GM23338 (cell line): ENCODE data around the gene PRSS33. TPM values are rescaled to one million over a fixed set of nuclear protein-coding genes. Genes with fewer than 3 reads are reported as not detected.

Experiments
- ATAC-seq: fragments of 200-7000 bp; cut with Tn5 transposase; 3 replicates; pipeline ENCODE4 v1.9.1; 2020
- DNase-seq: peaks from one replicate; pipeline ENCODE4 v3.0.0-alpha.2; 2015; ENCODE audit warnings: low spot score
- H2AFZ ChIP-seq: fragments of 200-600 bp; sonication (generic); 2 replicates; pipeline ENCODE4 v1.8.0; 2016; ENCODE audit warnings: antibody characterized with exemption, mild to moderate bottlenecking, moderate library complexity
- H3F3A ChIP-seq: fragments of 200-600 bp; sonication (generic); replicated peaks from 2 replicates; pipeline ENCODE4 v1.8.0; 2017; ENCODE audit warnings: antibody characterized with exemption, mixed run types, low read depth
- H3K27ac ChIP-seq: fragments of 200-600 bp; sonication (generic); 2 replicates; pipeline ENCODE4 v1.6.1; 2016; ENCODE audit warnings: low read depth
- H3K27me3 ChIP-seq: fragments of 200-600 bp; sonication (generic); 2 replicates; pipeline ENCODE4 v1.8.0; 2016; ENCODE audit warnings: mild to moderate bottlenecking, mixed run types, moderate library complexity; ENCODE audit not compliant: insufficient read depth
- H3K36me3 ChIP-seq: fragments of 200-600 bp; sonication (generic); 2 replicates; pipeline ENCODE4 v1.8.0; 2016; ENCODE audit warnings: mild to moderate bottlenecking; ENCODE audit not compliant: insufficient read depth
- H3K4me1 ChIP-seq: fragments of 200-600 bp; sonication (generic); 2 replicates; pipeline ENCODE4 v1.8.0; 2016; ENCODE audit warnings: mild to moderate bottlenecking, moderate library complexity; ENCODE audit not compliant: insufficient read depth
- H3K4me2 ChIP-seq: fragments of 200-600 bp; sonication (generic); 2 replicates; pipeline ENCODE4 v1.7.1; 2017; ENCODE audit warnings: mixed run types
- H3K4me3 ChIP-seq: fragments of 200-600 bp; sonication (generic); 2 replicates; pipeline ENCODE4 v1.6.1; 2016; ENCODE audit warnings: mixed run types
- H3K79me2 ChIP-seq: fragments of 200-600 bp; sonication (generic); replicated peaks from 2 replicates; pipeline ENCODE4 v1.8.0; 2017; ENCODE audit warnings: mild to moderate bottlenecking; ENCODE audit not compliant: insufficient read depth
- H3K9me2 ChIP-seq: fragments of 200-600 bp; sonication (generic); 2 replicates; pipeline ENCODE4 v1.8.0; 2017; ENCODE audit not compliant: insufficient read depth
- H4K20me1 ChIP-seq: fragments of 200-600 bp; sonication (generic); replicated peaks from 2 replicates; pipeline ENCODE4 v1.8.0; 2017; ENCODE audit warnings: mild to moderate bottlenecking; ENCODE audit not compliant: insufficient read depth
- H3K27ac Mint-ChIP-seq: 2 replicates; pipeline ENCODE4 v1.8.0; 2020; ENCODE audit warnings: inconsistent platforms, mild to moderate bottlenecking, moderate library complexity, mixed read lengths
- H3K27me3 Mint-ChIP-seq: 3 replicates; pipeline ENCODE4 v1.8.0; 2022; ENCODE audit warnings: low read depth, mild to moderate bottlenecking, moderate library complexity, mixed read lengths, inconsistent platforms; ENCODE audit not compliant: insufficient read depth, poor library complexity
- H3K36me3 Mint-ChIP-seq: 3 replicates; pipeline ENCODE4 v1.8.0; 2021; ENCODE audit warnings: low read depth, mild to moderate bottlenecking, inconsistent platforms, moderate library complexity, mixed read lengths
- H3K4me1 Mint-ChIP-seq: 3 replicates; pipeline ENCODE4 v1.8.0; 2020; ENCODE audit warnings: mild to moderate bottlenecking, inconsistent platforms, mixed read lengths
- H3K4me3 Mint-ChIP-seq: 3 replicates; pipeline ENCODE4 v1.8.0; 2021; ENCODE audit warnings: moderate library complexity, mild to moderate bottlenecking, inconsistent platforms, mixed read lengths
- H3K9me3 Mint-ChIP-seq: 3 replicates; pipeline ENCODE4 v1.8.0; 2020; ENCODE audit warnings: moderate library complexity, mild to moderate bottlenecking, inconsistent platforms, mixed read lengths
- CREB1 ChIP-seq: fragments of 250-450 bp; sonication (Bioruptor Pico); IDR thresholded peaks from 2 replicates; pipeline ENCODE4 v1.5.0; 2020; ENCODE audit warnings: low read depth, mild to moderate bottlenecking, moderate library complexity
- CTCF ChIP-seq, 2 experiments: fragments of 200-600 bp in 1 of 2; sonication (generic) in 1 of 2; conservative IDR thresholded peaks; 2 replicates each; pipeline versions ENCODE4 v1.5.1 to v1.6.1; 2016 to 2017; ENCODE audit warnings: antibody characterized with exemption in 2 of 2, low read depth in 2 of 2, mild to moderate bottlenecking in 2 of 2, moderate library complexity in 1 of 2
- ETS1 ChIP-seq: IDR thresholded peaks from 2 replicates; pipeline ENCODE4 v1.6.1; 2016; ENCODE audit warnings: antibody characterized with exemption
- EZH2 ChIP-seq: fragments of 200-600 bp; sonication (generic); IDR thresholded peaks from one replicate; pipeline ENCODE4 v1.8.0; 2017; ENCODE audit warnings: antibody characterized with exemption, mild to moderate bottlenecking, low read depth; ENCODE audit not compliant: unreplicated experiment
- EZH2phosphoT487 ChIP-seq: fragments of 200-600 bp; sonication (generic); IDR thresholded peaks from one replicate; pipeline ENCODE4 v1.8.1; 2018; ENCODE audit warnings: antibody characterized with exemption; ENCODE audit not compliant: unreplicated experiment
- JUNB ChIP-seq: IDR thresholded peaks from one replicate; pipeline ENCODE4 v1.6.1; 2016; ENCODE audit warnings: antibody characterized with exemption; ENCODE audit not compliant: unreplicated experiment
- NANOG ChIP-seq: IDR thresholded peaks from 2 replicates; pipeline ENCODE4 v1.6.1; 2016; ENCODE audit warnings: antibody characterized with exemption, borderline replicate concordance
- POLR2AphosphoS5 ChIP-seq: IDR thresholded peaks from 2 replicates; pipeline ENCODE4 v1.6.1; 2016; ENCODE audit warnings: antibody characterized with exemption, low read depth
- STAT1 ChIP-seq: IDR thresholded peaks from one replicate; pipeline ENCODE4 v1.6.1; 2016; ENCODE audit warnings: antibody characterized with exemption; ENCODE audit not compliant: unreplicated experiment
- ZNF114 ChIP-seq: fragments of 250-450 bp; sonication (Bioruptor Pico); IDR thresholded peaks from 2 replicates; pipeline ENCODE4 v1.5.0; 2020; ENCODE audit warnings: mild to moderate bottlenecking, moderate library complexity
- ZNF331 ChIP-seq: fragments of 250-450 bp; sonication (Bioruptor Pico); IDR thresholded peaks from 2 replicates; pipeline ENCODE4 v1.5.0; 2020; ENCODE audit warnings: low read depth, mild to moderate bottlenecking, moderate library complexity
- ZNF462 ChIP-seq: fragments of 250-450 bp; sonication (Bioruptor Pico); IDR thresholded peaks from 2 replicates; pipeline ENCODE4 v1.5.0; 2020; ENCODE audit warnings: mild to moderate bottlenecking, moderate library complexity
- polyA plus RNA-seq: library from polyadenylated mRNA; unstranded; fragments of >200 nt; fragmentation: Nextera tagmentation; extraction: Ambion mirVana; gene quantifications from 2 replicates; pipeline ENCODE4 v1.2.1, GENCODE V29; 2016
- total RNA-seq: library from RNA; depleted of rRNA; stranded (reverse); fragments of >200 nt; shearing (Covaris generic); gene quantifications from 2 replicates; pipeline ENCODE4 v1.2.3, GENCODE V29; 2014

The PRSS33 gene
- total and polyA plus RNA-seq, 2 experiments from 2014 or later = 0.24 to 1.4 TPM

GRCh38 chr16:2817340-2818271 is 30.2 kb upstream of the PRSS33 start:
- H2AFZ ChIP-seq = peak overlapping the region; percentile 56; the same call in 1 of the 2 replicates
- H3K4me2 ChIP-seq = no peak overlapping the region
- H3K36me3 ChIP-seq = no peaks in the 10 kb centered on the region

More at GRCh38 chr16:2817340-2818271, 30.2 kb upstream of the PRSS33 start:
- Histone ChIP-seq H3K9me2 (no peaks in the 10 kb centered on the region), H3K27me3 (no peaks in the 10 kb centered on the region), H3K4me1 (no peaks in the 10 kb centered on the region), H3F3A (no peaks in the 10 kb centered on the region), H3K27ac (no peak overlapping the region), H3K4me3 (no peak overlapping the region), H3K79me2 (no peaks in the 10 kb centered on the region), H4K20me1 (no peaks in the 10 kb centered on the region)
- no peaks in the 10 kb centered on the region for H3K36me3 Mint-ChIP-seq
- no peak for TF ChIP-seq ZNF331 (CRISPR knock-in tag)
- TF ChIP-seq CTCF (conservative IDR thresholded peaks at IDR 0.05; ENCODE audit: low read depth in 2 of 2) = no peak
- TF ChIP-seq CREB1 = no peak
- TF ChIP-seq EZH2 = no peak
- no peak for TF ChIP-seq POLR2AphosphoS5
- no peak for TF ChIP-seq NANOG
- TF ChIP-seq ETS1 = no peak
- no peak for TF ChIP-seq JUNB
- TF ChIP-seq EZH2phosphoT487 = no peak
- TF ChIP-seq ZNF114 (CRISPR knock-in tag) = no peak
- TF ChIP-seq ZNF462 (CRISPR knock-in tag) = no peak
- TF ChIP-seq STAT1 = no peak
- DNase-seq = no peak
- no peaks in the 10 kb centered on the region for H3K9me3 Mint-ChIP-seq
- ATAC-seq = no peak
- H3K4me3 Mint-ChIP-seq = no peak overlapping the region
- H3K27ac Mint-ChIP-seq = no peak overlapping the region
- no peaks in the 10 kb centered on the region for H3K4me1 Mint-ChIP-seq
- H3K27me3 Mint-ChIP-seq = peaks cover 4% of the 10 kb centered on the region
